ENCODE results near the gene KCNJ15. TPM values are rescaled to one million over a fixed set of nuclear protein-coding genes. Genes with fewer than 3 reads are reported as not detected.

The KCNJ15 gene
- total RNA-seq, 2 experiments from 2014 or later = 0.15 to 0.17 TPM

DNA sequence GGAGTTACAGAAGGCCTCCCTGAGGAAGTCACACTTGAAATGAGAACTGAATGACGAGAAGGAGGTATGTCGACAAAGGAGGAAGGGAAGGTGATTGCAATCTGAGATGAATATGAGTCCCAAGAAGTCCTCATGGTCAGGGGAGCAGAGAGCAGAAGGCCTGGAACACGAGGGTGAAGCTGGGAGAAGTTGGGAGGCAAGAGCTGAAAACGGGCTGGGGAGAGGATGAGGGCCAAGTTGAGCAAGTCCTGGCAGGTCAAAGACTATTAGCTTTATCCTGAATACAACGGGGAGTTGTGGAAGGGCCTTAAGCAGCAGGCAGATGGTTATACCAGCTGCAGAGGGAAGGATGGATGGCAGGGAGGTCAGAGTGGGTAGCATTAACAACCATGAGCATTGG, 89.5 kb downstream of the KCNJ15 start:
- intact Hi-C loops (cut with micrococcal nuclease) = loop anchor here (5.0 kb wide), 1 partner anchor 44 kb away; no protein-coding TSS in a partner anchor
- CTCF ChIA-PET = interaction anchor here (0.7 kb wide), 1 partner anchor 11 kb away, joined by 3 read pairs; no protein-coding TSS in a partner anchor

GRCh38 chr21:38349111-38349746, 92.4 kb downstream of the KCNJ15 start:
- H3K27ac Mint-ChIP-seq = peak overlapping the region; percentile 77
- H3K4me1 Mint-ChIP-seq (ENCODE audit: low read depth) = peaks cover 42% of the 10 kb centered on the region
- intact Hi-C loops (cut with micrococcal nuclease) = loop anchor here (1.0 to 5.0 kb wide), 5 partner anchors 21 to 104 kb away; no protein-coding TSS in a partner anchor
- H3K36me3 Mint-ChIP-seq = no peaks in the 10 kb centered on the region
- DNase-seq = peak; percentile 44
- ChIA-PET POLR2A (interaction anchor here (0.8 kb wide), 1 partner anchor 21 kb away, joined by 3 read pairs; no protein-coding TSS in a partner anchor), CTCF (interaction anchor here (0.9 to 9.4 kb wide), 2 partner anchors 130 to 131 kb away, joined by 3 to 148 read pairs; no protein-coding TSS in a partner anchor)
- peaks cover 2% of the 10 kb centered on the region for H3K27me3 Mint-ChIP-seq
- peak overlapping the region; percentile 13 for H3K4me3 Mint-ChIP-seq
- H3K9me3 Mint-ChIP-seq = no peaks in the 10 kb centered on the region

More for the DNA sequence above, 89.5 kb downstream of the KCNJ15 start:
- Mint-ChIP-seq H3K4me1 (ENCODE audit: low read depth) (peaks cover 29% of the 10 kb centered on the region), H3K36me3 (no peaks in the 10 kb centered on the region), H3K4me3 (no peak overlapping the region), H3K27ac (no peak overlapping the region), H3K27me3 (peaks cover under 1% of the 10 kb centered on the region), H3K9me3 (no peaks in the 10 kb centered on the region)
- no peak for DNase-seq
- POLR2A ChIA-PET = no interaction called here

- ChIA-PET CTCF (interaction anchor here (9.4 kb wide), 1 partner anchor 132 kb away, joined by 148 read pairs; no protein-coding TSS in a partner anchor), POLR2A (no interaction called here)
- Mint-ChIP-seq H3K27ac (peak overlapping the region; percentile 14), H3K27me3 (peaks cover 2% of the 10 kb centered on the region), H3K36me3 (no peaks in the 10 kb centered on the region), H3K9me3 (no peaks in the 10 kb centered on the region), H3K4me3 (no peak overlapping the region), H3K4me1 (ENCODE audit: low read depth) (peaks cover 42% of the 10 kb centered on the region)
- intact Hi-C loops (cut with micrococcal nuclease) = loop anchor here (1.0 to 10.0 kb wide), 6 partner anchors 22 to 675 kb away; no protein-coding TSS in a partner anchor
- no peak for DNase-seq
Observed at GRCh38 chr21:38349977-38350376, 93.2 kb downstream of the KCNJ15 start.

GRCh38 chr21:38350684-38351083, 93.9 kb downstream of the KCNJ15 start:
- DNase-seq = no peak
- ChIA-PET POLR2A (no interaction called here), CTCF (interaction anchor here (0.9 to 9.4 kb wide), 6 partner anchors 132 to 639 kb away, joined by 3 to 148 read pairs (median 14); no protein-coding TSS in a partner anchor)
- H3K4me3 Mint-ChIP-seq = no peak overlapping the region
- peaks cover 42% of the 10 kb centered on the region for H3K4me1 Mint-ChIP-seq (ENCODE audit: low read depth)
- H3K27ac Mint-ChIP-seq = no peak overlapping the region
- H3K27me3 Mint-ChIP-seq = peaks cover 4% of the 10 kb centered on the region
- no peaks in the 10 kb centered on the region for H3K9me3 Mint-ChIP-seq
- intact Hi-C loops (cut with micrococcal nuclease) = loop anchor here (10.0 kb wide), 1 partner anchor 676 kb away; no protein-coding TSS in a partner anchor
- H3K36me3 Mint-ChIP-seq = no peaks in the 10 kb centered on the region

DNA sequence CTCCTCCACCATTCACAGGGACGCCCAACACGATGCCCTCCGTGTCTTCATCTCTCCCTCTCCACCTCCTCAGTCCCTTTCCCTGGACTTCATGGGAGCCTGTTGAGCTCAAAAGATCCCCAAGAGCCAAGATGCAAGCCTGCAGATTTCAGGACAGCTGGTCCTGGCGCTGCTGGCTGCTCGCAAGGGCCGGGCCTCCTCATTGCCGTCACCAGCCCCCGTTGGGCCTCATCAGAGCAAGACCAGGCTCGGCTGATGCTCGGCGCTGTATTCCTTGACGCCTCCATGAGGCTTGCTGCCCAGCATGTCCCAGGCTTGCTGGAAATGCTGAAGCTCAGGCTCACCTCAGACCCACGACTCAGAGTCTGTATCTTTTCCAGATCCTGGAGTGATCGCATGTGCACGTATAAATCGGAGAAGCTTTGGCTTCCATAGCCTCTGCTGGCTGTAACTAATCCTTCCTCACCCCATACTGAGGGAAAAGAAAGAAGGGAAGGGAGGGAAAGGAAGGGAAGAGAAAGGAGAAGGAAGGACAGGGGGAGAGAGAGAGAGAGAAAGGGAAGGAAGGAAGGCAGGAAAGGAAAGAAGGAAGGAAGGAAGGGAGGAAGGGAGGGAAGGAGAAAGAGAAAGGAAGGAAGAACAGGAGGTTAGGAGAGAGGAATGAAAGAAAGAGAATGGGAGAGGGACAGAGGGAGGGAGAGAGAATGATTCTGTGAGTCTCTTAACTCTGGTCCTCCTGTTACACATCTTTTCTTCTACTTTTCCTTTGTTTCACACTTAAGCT, 94.6 kb downstream of the KCNJ15 start:
- Mint-ChIP-seq H3K4me1 (ENCODE audit: low read depth) (peaks cover 42% of the 10 kb centered on the region), H3K27me3 (peaks cover 4% of the 10 kb centered on the region), H3K4me3 (no peak overlapping the region), H3K27ac (no peak overlapping the region), H3K36me3 (no peaks in the 10 kb centered on the region), H3K9me3 (no peaks in the 10 kb centered on the region)
- CTCF ChIA-PET = interaction anchor here (0.6 to 9.4 kb wide), 19 partner anchors 23 to 872 kb away, joined by 3 to 148 read pairs (median 6); no protein-coding TSS in a partner anchor
- POLR2A ChIA-PET = no interaction called here
- intact Hi-C loops (cut with micrococcal nuclease) = loop anchor here (10.0 kb wide), 1 partner anchor 677 kb away; no protein-coding TSS in a partner anchor
- no peak for DNase-seq

- Mint-ChIP-seq H3K4me1 (ENCODE audit: low read depth) (peaks cover 41% of the 10 kb centered on the region), H3K9me3 (no peaks in the 10 kb centered on the region), H3K27ac (no peak overlapping the region), H3K27me3 (peaks cover 4% of the 10 kb centered on the region), H3K36me3 (no peaks in the 10 kb centered on the region), H3K4me3 (no peak overlapping the region)
- POLR2A ChIA-PET = no interaction called here
- CTCF ChIA-PET = interaction anchor here (0.6 to 9.4 kb wide), 31 partner anchors 23 to 678 kb away, joined by 3 to 148 read pairs (median 4); no protein-coding TSS in a partner anchor
- intact Hi-C loops (cut with micrococcal nuclease) = loop anchor here (1.0 to 10.0 kb wide), 3 partner anchors 133 to 677 kb away; no protein-coding TSS in a partner anchor
- no peak for DNase-seq
Observed at GRCh38 chr21:38351961-38352521, 95.2 kb downstream of the KCNJ15 start.

- peaks cover 4% of the 10 kb centered on the region for H3K27me3 Mint-ChIP-seq
- H3K27ac Mint-ChIP-seq = no peak overlapping the region
- H3K36me3 Mint-ChIP-seq = no peaks in the 10 kb centered on the region
- no peak overlapping the region for H3K4me3 Mint-ChIP-seq
- DNase-seq = peak; percentile 64
- peaks cover 40% of the 10 kb centered on the region for H3K4me1 Mint-ChIP-seq (ENCODE audit: low read depth)
- intact Hi-C loops (cut with micrococcal nuclease) = loop anchor here (1.0 to 10.0 kb wide), 3 partner anchors 133 to 678 kb away; no protein-coding TSS in a partner anchor
- H3K9me3 Mint-ChIP-seq = no peaks in the 10 kb centered on the region
- ChIA-PET CTCF (interaction anchor here (0.7 to 9.4 kb wide), 31 partner anchors 24 to 678 kb away, joined by 3 to 148 read pairs (median 4); no protein-coding TSS in a partner anchor), POLR2A (no interaction called here)
Observed at GRCh38 chr21:38352536-38353219, 95.9 kb downstream of the KCNJ15 start.

- H3K4me1 Mint-ChIP-seq (ENCODE audit: low read depth) = peaks cover 26% of the 10 kb centered on the region
- H3K9me3 Mint-ChIP-seq = no peaks in the 10 kb centered on the region
- H3K4me3 Mint-ChIP-seq = no peak overlapping the region
- ChIA-PET CTCF (interaction anchor here (1.0 to 9.4 kb wide), 7 partner anchors 111 to 197 kb away, joined by 3 to 148 read pairs (median 19); no protein-coding TSS in a partner anchor), POLR2A (no interaction called here)
- no peak for DNase-seq
- no peak overlapping the region for H3K27ac Mint-ChIP-seq
- intact Hi-C loops (cut with micrococcal nuclease) = loop anchor here (10.0 kb wide), 1 partner anchor 679 kb away; no protein-coding TSS in a partner anchor
- peaks cover 8% of the 10 kb centered on the region for H3K27me3 Mint-ChIP-seq
- no peaks in the 10 kb centered on the region for H3K36me3 Mint-ChIP-seq
Observed at GRCh38 chr21:38354231-38354630, 97.4 kb downstream of the KCNJ15 start.

GRCh38 chr21:38354746-38355145, 98.0 kb downstream of the KCNJ15 start:
- ChIA-PET CTCF (interaction anchor here (1.0 to 9.4 kb wide), 9 partner anchors 136 to 652 kb away, joined by 3 to 148 read pairs (median 8); no protein-coding TSS in a partner anchor), POLR2A (no interaction called here)
- DNase-seq = no peak
- H3K4me3 Mint-ChIP-seq = no peak overlapping the region
- peaks cover 23% of the 10 kb centered on the region for H3K4me1 Mint-ChIP-seq (ENCODE audit: low read depth)
- no peaks in the 10 kb centered on the region for H3K9me3 Mint-ChIP-seq
- no peaks in the 10 kb centered on the region for H3K36me3 Mint-ChIP-seq
- no peak overlapping the region for H3K27ac Mint-ChIP-seq
- peaks cover 8% of the 10 kb centered on the region for H3K27me3 Mint-ChIP-seq
- intact Hi-C loops (cut with micrococcal nuclease) = loop anchor here (10.0 kb wide), 1 partner anchor 680 kb away; no protein-coding TSS in a partner anchor

DNA sequence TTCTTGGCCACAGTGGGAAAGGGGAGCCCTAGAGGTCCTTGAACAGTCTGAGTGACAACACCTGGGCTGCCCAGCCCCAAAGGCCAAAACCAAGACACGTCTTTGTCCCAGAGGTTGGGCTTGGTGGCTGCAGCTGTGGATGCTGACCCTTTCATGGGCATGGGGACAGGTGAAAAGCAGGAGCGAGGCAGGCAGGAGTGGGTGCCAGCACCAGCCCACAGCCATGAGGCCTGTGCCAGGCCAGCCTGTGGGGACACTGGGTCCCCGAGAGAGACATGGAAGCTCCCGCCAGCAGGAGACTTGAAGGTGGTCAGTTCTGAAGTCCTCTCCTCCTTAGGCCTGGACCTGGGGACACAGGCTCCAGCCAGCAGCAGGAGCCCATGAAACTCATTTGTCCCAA, 98.6 kb downstream of the KCNJ15 start:
- intact Hi-C loops (cut with micrococcal nuclease) = loop anchor here (10.0 kb wide), 1 partner anchor 681 kb away; no protein-coding TSS in a partner anchor
- Mint-ChIP-seq H3K9me3 (no peaks in the 10 kb centered on the region), H3K27ac (no peak overlapping the region), H3K27me3 (peaks cover 11% of the 10 kb centered on the region), H3K4me1 (ENCODE audit: low read depth) (peaks cover 17% of the 10 kb centered on the region), H3K36me3 (no peaks in the 10 kb centered on the region), H3K4me3 (no peak overlapping the region)
- no peak for DNase-seq
- CTCF ChIA-PET = interaction anchor here (0.6 to 9.4 kb wide), 11 partner anchors 137 to 653 kb away, joined by 3 to 148 read pairs (median 8); no protein-coding TSS in a partner anchor
- POLR2A ChIA-PET = no interaction called here
